H9 (cell line): ENCODE measurements around the gene MTRF1. TPM values are rescaled to one million over a fixed set of nuclear protein-coding genes. Genes with fewer than 3 reads are reported as not detected.

ENCODE experiments used
- DNase-seq: peaks from one replicate; pipeline ENCODE4 v3.0.0-alpha.2; 2017
- H2AFZ ChIP-seq: one replicate; pipeline ENCODE4 v1.6.1; 2013; ENCODE audit warnings: mild to moderate bottlenecking, low read length, control low read depth, moderate library complexity
- H2AK5ac ChIP-seq: 2 replicates; pipeline ENCODE4 v1.6.1; 2013; ENCODE audit warnings: low read length, control low read depth, mixed read lengths; ENCODE audit not compliant: insufficient read length
- H2BK120ac ChIP-seq: one replicate; pipeline ENCODE4 v1.6.1; 2013; ENCODE audit warnings: low read depth, mild to moderate bottlenecking, low read length, control low read depth, inconsistent platforms; ENCODE audit not compliant: poor library complexity, severe bottlenecking
- H2BK12ac ChIP-seq: 2 replicates; pipeline ENCODE4 v1.6.1; 2013; ENCODE audit warnings: low read length, control low read depth, mixed read lengths, low read depth; ENCODE audit not compliant: insufficient read length
- H2BK15ac ChIP-seq: 2 replicates; pipeline ENCODE4 v1.6.1; 2013; ENCODE audit warnings: low read depth, low read length, control low read depth
- H2BK20ac ChIP-seq: one replicate; pipeline ENCODE4 v1.6.1; 2013; ENCODE audit warnings: low read depth, mild to moderate bottlenecking, low read length, control low read depth, inconsistent platforms; ENCODE audit not compliant: poor library complexity, severe bottlenecking
- H2BK5ac ChIP-seq: 2 replicates; pipeline ENCODE4 v1.6.1; 2013; ENCODE audit warnings: low read length, control low read depth, mixed read lengths; ENCODE audit not compliant: insufficient read length
- H3K14ac ChIP-seq: 2 replicates; pipeline ENCODE4 v1.6.1; 2013; ENCODE audit warnings: low read length, control low read depth; ENCODE audit not compliant: insufficient read depth
- H3K18ac ChIP-seq: 2 replicates; pipeline ENCODE4 v1.6.1; 2013; ENCODE audit warnings: low read depth, mild to moderate bottlenecking, mixed read lengths, low read length, control low read depth; ENCODE audit not compliant: insufficient read length
- H3K23ac ChIP-seq: 2 replicates; pipeline ENCODE4 v1.6.1; 2013; ENCODE audit warnings: low read length, control low read depth, mixed read lengths, low read depth; ENCODE audit not compliant: insufficient read length
- H3K23me2 ChIP-seq: 2 replicates; pipeline ENCODE4 v1.6.1; 2013; ENCODE audit warnings: low read depth, mild to moderate bottlenecking, mixed read lengths, low read length, control low read depth; ENCODE audit not compliant: insufficient read length, poor library complexity, severe bottlenecking
- H3K27ac ChIP-seq: 2 replicates; pipeline ENCODE4 v1.5.1; 2013; ENCODE audit warnings: low read length, control low read depth, mixed read lengths, low read depth; ENCODE audit not compliant: insufficient read length
- H3K27me3 ChIP-seq: 2 replicates; pipeline ENCODE4 v1.6.1; 2013; ENCODE audit warnings: low read length, control low read depth, inconsistent platforms; ENCODE audit not compliant: insufficient read depth
- H3K4ac ChIP-seq: 2 replicates; pipeline ENCODE4 v1.6.1; 2013; ENCODE audit warnings: low read depth, mild to moderate bottlenecking, control low read depth, inconsistent platforms, low read length, moderate library complexity
- H3K4me1 ChIP-seq: 2 replicates; pipeline ENCODE4 v1.6.1; 2013; ENCODE audit warnings: low read length, control low read depth, inconsistent platforms; ENCODE audit not compliant: insufficient read depth
- H3K4me2 ChIP-seq: 2 replicates; pipeline ENCODE4 v1.6.1; 2013; ENCODE audit warnings: low read length, control low read depth, mixed read lengths; ENCODE audit not compliant: insufficient read length, insufficient read depth
- H3K56ac ChIP-seq: 2 replicates; pipeline ENCODE4 v1.6.1; 2013; ENCODE audit warnings: low read depth, mild to moderate bottlenecking, mixed read lengths, low read length, control low read depth; ENCODE audit not compliant: insufficient read length
- H3K79me1 ChIP-seq: 2 replicates; pipeline ENCODE4 v1.6.1; 2013; ENCODE audit warnings: low read depth, mild to moderate bottlenecking, moderate library complexity, low read length, control low read depth, inconsistent platforms; ENCODE audit not compliant: insufficient read depth, poor library complexity, severe bottlenecking
- H3K79me2 ChIP-seq: 2 replicates; pipeline ENCODE4 v1.6.1; 2013; ENCODE audit warnings: low read length, control low read depth, inconsistent platforms; ENCODE audit not compliant: insufficient read depth
- H3K9ac ChIP-seq: 2 replicates; pipeline ENCODE4 v1.6.1; 2013; ENCODE audit warnings: low read length, control low read depth, mixed read lengths; ENCODE audit not compliant: insufficient read length; ENCODE audit errors: extremely low read depth
- H3K9me3 ChIP-seq: one replicate; pipeline ENCODE4 v1.6.1; 2013; ENCODE audit warnings: low read depth, low read length, inconsistent platforms; ENCODE audit not compliant: control insufficient read depth
- H3T11ph ChIP-seq: one replicate; pipeline ENCODE4 v1.6.1; 2013; ENCODE audit warnings: mild to moderate bottlenecking, low read length, control low read depth, inconsistent platforms
- H4K20me1 ChIP-seq: one replicate; pipeline ENCODE4 v1.6.1; 2013; ENCODE audit not compliant: control insufficient read depth, insufficient read length, insufficient read depth
- H4K5ac ChIP-seq: 2 replicates; pipeline ENCODE4 v1.6.1; 2013; ENCODE audit warnings: low read depth, mild to moderate bottlenecking, mixed read lengths, low read length, control low read depth; ENCODE audit not compliant: insufficient read length
- H4K8ac ChIP-seq: replicated peaks from 2 replicates; pipeline ENCODE4 v1.6.1; 2013; ENCODE audit warnings: low read length, control low read depth, mixed read lengths, low read depth; ENCODE audit not compliant: insufficient read length
- H4K91ac ChIP-seq: 2 replicates; pipeline ENCODE4 v1.6.1; 2013; ENCODE audit warnings: low read depth, mild to moderate bottlenecking, moderate library complexity, mixed read lengths, low read length, control low read depth; ENCODE audit not compliant: insufficient read length
- H3K27ac Mint-ChIP-seq, 3 experiments: 2 replicates in 2 of 3; 3 replicates in 1 of 3; pipeline ENCODE4 v1.8.0; 2020 to 2021; ENCODE audit warnings: mixed read lengths in 3 of 3, mild to moderate bottlenecking in 1 of 3, moderate library complexity in 1 of 3
- H3K27me3 Mint-ChIP-seq: 2 replicates; pipeline ENCODE4 v1.8.0; 2021; ENCODE audit warnings: low read depth, mild to moderate bottlenecking, moderate library complexity, mixed read lengths
- H3K36me3 Mint-ChIP-seq, 3 experiments: 2 replicates in 2 of 3; 3 replicates in 1 of 3; pipeline ENCODE4 v1.8.0; 2020 to 2021; ENCODE audit warnings: low read depth in 3 of 3, mixed read lengths in 3 of 3; ENCODE audit not compliant: insufficient read depth in 1 of 3
- H3K4me1 Mint-ChIP-seq, 2 experiments: 2 replicates each; pipeline ENCODE4 v1.8.0; 2020; ENCODE audit warnings: mixed read lengths in 2 of 2
- H3K4me3 Mint-ChIP-seq, 2 experiments: 2 replicates in 1 of 2; 3 replicates in 1 of 2; pipeline ENCODE4 v1.8.0; 2020 to 2021; ENCODE audit warnings: mild to moderate bottlenecking in 2 of 2, mixed read lengths in 2 of 2, moderate library complexity in 1 of 2
- H3K9me3 Mint-ChIP-seq, 2 experiments: 2 replicates in 1 of 2; 3 replicates in 1 of 2; pipeline ENCODE4 v1.8.0; 2020; ENCODE audit warnings: mild to moderate bottlenecking in 2 of 2, mixed read lengths in 2 of 2, moderate library complexity in 1 of 2
- WGBS: extraction: QIAGEN DNeasy Blood & Tissue Kit; methylation state at CpG from one replicate; pipeline ENCODE4 v1.1.7; 2013; ENCODE audit warnings: missing lambda C conversion rate, low lambda C conversion rate, mixed read lengths; ENCODE audit not compliant: insufficient read length; ENCODE audit errors: extremely low coverage; 5-methylcytosine and 5-hydroxymethylcytosine counted together
- total RNA-seq: library from RNA; stranded (reverse); gene quantifications from 2 replicates; pipeline ENCODE4 v1.2.1, GENCODE V29; 2021
- TF ChIP-seq, protein P1 (sequence below): fragments of 200-600 bp; sonication (generic); conservative IDR thresholded peaks from 3 replicates; pipeline ENCODE4 v1.8.0; 2021; ENCODE audit warnings: antibody characterized with exemption, mild to moderate bottlenecking

Gene MTRF1
- total RNA-seq, 1 experiment from 2014 or later, result 16.2 TPM

DNA sequence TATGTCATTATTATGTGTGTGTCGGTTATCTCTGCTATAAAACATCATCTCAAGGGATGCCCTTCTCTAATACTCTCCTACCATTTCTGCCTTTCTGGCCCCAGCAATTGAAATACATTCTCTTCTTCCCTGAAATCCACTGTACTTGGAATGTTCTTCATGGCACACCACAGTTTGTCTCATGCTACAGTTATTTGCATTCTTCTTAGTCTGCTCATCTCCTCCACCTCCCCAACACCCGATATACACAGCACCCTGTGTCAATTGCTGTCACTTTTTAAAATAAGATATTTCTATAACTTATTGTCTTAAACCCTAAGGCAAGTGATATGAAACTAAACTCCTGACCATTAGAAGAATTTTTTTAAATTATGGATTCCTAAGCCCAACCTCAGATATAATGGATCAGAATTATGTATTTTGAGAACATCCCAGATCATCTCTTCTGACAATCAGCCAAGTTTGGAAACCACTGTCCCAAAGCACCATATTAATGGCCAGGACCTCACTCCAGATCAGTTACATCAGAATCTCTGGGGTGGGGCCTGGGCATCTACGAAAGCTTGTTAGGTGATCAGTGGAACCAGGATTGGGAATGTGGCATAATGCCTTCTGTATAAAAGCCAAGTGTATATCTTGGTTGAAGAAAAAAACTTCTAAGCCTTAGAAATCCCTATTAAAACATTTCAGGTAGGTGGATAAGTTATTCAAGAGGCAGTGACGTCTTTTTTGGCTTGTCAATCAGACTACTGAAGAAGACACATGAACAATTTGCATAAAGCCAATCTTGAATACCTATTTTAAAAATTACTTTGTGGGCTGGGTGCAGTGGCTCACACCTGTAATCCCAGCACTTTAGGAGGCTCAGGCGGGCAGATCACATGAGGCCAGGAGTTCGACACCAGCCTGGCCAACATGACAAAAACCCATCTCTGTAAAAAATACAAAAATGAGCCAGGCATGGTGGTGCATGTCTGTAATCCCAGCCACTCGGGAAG is 39.0 kb downstream of the MTRF1 start:
- no peaks in the 10 kb centered on the region for H3K9me3 Mint-ChIP-seq
- H3K4me1 Mint-ChIP-seq, result no peaks in the 10 kb centered on the region
- Histone ChIP-seq H2BK20ac (no peak overlapping the region), H3T11ph (no peak overlapping the region), H3K9ac (no peak overlapping the region), H3K23me2 (no peaks in the 10 kb centered on the region), H3K79me1 (no peaks in the 10 kb centered on the region), H3K14ac (no peak overlapping the region), H2AK5ac (no peak overlapping the region), H4K20me1 (no peaks in the 10 kb centered on the region), H3K18ac (no peak overlapping the region), H3K23ac (no peak overlapping the region), H4K8ac (no peak overlapping the region), H3K27me3 (no peaks in the 10 kb centered on the region; the same call in 1 of the 2 replicates), H2BK12ac (no peak overlapping the region), H4K91ac (no peak overlapping the region), H3K56ac (no peak overlapping the region), H3K4me2 (no peak overlapping the region), H2BK15ac (no peak overlapping the region), H2BK120ac (no peak overlapping the region), H3K9me3 (no peaks in the 10 kb centered on the region), H2BK5ac (no peak overlapping the region), H3K4me1 (no peaks in the 10 kb centered on the region), H3K79me2 (no peaks in the 10 kb centered on the region), H3K4ac (no peak overlapping the region), H4K5ac (no peak overlapping the region), H2AFZ (no peak overlapping the region), H3K27ac (no peak overlapping the region)
- no peak for DNase-seq
- TF ChIP-seq, protein P1, sequence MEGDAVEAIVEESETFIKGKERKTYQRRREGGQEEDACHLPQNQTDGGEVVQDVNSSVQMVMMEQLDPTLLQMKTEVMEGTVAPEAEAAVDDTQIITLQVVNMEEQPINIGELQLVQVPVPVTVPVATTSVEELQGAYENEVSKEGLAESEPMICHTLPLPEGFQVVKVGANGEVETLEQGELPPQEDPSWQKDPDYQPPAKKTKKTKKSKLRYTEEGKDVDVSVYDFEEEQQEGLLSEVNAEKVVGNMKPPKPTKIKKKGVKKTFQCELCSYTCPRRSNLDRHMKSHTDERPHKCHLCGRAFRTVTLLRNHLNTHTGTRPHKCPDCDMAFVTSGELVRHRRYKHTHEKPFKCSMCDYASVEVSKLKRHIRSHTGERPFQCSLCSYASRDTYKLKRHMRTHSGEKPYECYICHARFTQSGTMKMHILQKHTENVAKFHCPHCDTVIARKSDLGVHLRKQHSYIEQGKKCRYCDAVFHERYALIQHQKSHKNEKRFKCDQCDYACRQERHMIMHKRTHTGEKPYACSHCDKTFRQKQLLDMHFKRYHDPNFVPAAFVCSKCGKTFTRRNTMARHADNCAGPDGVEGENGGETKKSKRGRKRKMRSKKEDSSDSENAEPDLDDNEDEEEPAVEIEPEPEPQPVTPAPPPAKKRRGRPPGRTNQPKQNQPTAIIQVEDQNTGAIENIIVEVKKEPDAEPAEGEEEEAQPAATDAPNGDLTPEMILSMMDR, result no peak
- no peak overlapping the region for H3K27ac Mint-ChIP-seq
- WGBS, result no CpG with 5 or more reads among the region's 7 CpGs
- H3K4me3 Mint-ChIP-seq, result no peak overlapping the region
- peaks cover 0 to 10% (median 2%) of the 10 kb centered on the region in 3 experiments; a peak in 3 of 7 replicates for H3K36me3 Mint-ChIP-seq
- H3K27me3 Mint-ChIP-seq, result no peaks in the 10 kb centered on the region
